Fibroblast of villous mesenchyme (primary cell): ENCODE results near the gene SH3GL1. TPM values are rescaled to one million over a fixed set of nuclear protein-coding genes. Genes with fewer than 3 reads are reported as not detected.
A peak's percentile ranks its signal among the peaks of the same experiment; 100 is the strongest.

Source experiments
- DNase-seq: peaks from one replicate; pipeline ENCODE4 v3.0.0-alpha.2; 2010; ENCODE audit warnings: low read depth
- H3K4me3 ChIP-seq: 2 replicates; pipeline ENCODE4 v1.5.1; 2011; ENCODE audit warnings: low read depth, mild to moderate bottlenecking, low read length
- CTCF ChIP-seq: IDR thresholded peaks from 2 replicates; pipeline ENCODE4 v1.5.1; 2012; ENCODE audit warnings: low read depth, mild to moderate bottlenecking, low read length; ENCODE audit not compliant: insufficient read depth
- total RNA-seq: library from RNA; depleted of rRNA; stranded (reverse); fragments of >200 nt; gene quantifications from 2 replicates; pipeline ENCODE4 v1.2.3, GENCODE V29; 2012

The SH3GL1 gene
- total RNA-seq, 1 donor: 65.2 TPM

DNA sequence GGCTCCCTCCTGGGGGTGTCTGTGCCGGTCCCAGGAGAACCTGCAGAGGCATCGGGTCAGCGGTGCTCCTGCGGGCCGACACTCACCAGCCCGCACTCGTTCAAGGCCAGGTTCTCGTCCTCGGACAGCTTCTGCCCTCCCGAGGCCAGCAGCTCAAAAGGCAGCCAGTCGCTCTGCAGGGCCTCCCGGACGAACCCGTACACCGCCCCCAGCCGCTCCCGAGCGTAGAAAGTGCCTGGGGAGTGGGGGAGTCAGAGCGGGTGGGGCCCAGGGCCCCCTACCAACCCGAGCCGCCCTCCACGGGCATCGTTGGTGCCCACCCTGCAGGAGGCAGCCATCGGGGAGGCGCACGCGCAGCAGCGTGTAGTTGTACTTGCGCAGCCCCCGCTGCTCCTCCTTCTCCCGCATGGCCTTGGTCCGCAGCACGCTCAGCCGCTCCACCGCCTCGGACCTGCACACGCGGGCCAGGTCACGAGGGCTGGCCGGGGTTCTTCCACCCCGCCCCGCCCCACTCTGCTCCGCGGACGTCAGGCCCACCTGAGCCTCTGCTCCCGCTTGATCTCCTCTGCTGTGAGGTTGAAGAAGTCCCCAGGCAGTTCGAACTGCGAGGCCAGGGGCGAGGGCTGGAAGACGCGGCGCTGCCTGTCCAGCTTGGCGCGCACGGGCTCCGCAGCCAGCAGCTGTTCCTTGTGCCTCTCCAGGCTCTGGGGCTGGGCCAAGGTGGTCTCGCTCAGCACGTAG lies 45.8 kb upstream of the SH3GL1 start:
- DNase-seq: no peak
- no peak overlapping the region for H3K4me3 ChIP-seq
- no peak for TF ChIP-seq CTCF

- no peak for TF ChIP-seq CTCF
- H3K4me3 ChIP-seq: no peak overlapping the region
- DNase-seq: peak; percentile 28
Observed at GRCh38 chr19:4444765-4445741, 44.7 kb upstream of the SH3GL1 start.

DNA sequence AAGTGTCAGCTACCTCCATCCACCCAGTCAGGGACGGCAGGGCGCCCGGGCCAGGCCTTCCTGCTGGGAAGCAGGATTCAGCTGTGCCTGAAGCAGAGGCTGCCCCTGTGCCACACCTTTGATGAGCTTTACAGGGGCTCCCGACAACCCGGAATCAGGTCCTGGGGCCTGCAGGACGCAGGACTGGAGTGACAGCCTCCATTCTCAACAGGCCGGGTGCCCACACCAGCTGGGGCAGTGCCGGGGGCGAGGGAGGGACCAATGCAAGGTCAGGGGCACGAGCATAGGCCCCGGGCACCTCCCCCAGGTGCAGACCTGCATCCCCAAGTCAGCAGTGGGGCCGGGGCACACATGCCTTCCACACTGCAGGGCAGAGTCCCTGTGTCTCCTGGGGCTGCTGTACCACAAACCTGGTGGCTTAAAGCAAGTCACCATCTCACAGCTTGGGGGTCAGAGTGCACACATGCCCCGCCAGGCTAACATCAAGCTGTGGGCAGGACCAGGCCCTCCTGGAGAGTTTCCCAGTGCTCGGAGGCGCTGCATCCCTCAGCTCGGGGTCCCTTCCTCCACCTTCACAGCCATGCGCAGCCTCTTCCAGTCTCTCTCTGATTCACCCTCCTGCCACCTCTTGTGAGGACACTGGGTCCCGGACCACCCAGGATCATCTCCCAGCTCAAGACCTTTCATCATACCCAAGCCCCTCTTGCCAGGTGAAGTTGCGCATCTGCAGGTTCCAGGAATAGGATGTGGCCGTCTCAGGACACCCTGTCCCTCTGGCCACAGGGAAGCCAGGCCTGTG lies 43.8 kb upstream of the SH3GL1 start:
- DNase-seq: no peak

DNA sequence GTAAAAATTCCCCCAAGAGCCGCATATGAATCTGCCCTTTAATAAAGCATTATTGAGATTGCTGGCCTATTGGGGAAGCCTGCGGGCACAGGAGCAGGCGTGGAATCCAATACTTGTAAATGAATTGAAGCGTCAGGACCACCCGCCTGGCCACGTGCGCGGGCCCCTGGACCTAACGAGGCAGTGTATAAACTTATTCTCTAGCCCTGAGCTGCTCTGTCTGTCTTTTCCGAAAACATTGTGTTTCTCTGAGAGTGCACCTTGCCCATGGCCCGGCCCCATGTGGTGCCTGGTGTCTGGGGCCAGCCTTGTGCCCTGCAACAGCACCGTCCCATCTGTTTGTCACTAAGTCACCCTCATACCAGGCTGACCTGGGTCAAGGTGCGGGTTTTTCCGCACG lies 42.8 kb upstream of the SH3GL1 start:
- no peak overlapping the region for H3K4me3 ChIP-seq
- no peak for TF ChIP-seq CTCF
- DNase-seq: no peak

More for the DNA sequence above, 43.8 kb upstream of the SH3GL1 start:
- H3K4me3 ChIP-seq: no peak overlapping the region
- no peak for TF ChIP-seq CTCF

DNA sequence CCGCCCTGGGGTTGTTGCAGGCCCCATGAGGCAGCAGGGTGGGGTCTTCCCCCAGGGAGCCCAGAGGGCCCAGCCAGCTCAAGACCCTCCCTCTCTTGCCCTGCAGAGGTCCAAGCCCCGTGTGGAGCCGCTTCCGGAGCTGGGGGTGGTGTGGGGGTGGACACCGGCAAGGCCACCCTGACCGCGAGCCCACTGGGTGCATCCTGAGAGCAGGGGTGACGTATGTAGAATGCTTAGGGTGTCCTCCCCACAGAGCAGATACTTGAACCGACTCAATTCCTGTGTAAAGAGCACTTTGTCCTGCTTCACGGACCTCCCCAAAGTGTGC lies 42.4 kb upstream of the SH3GL1 start:
- no peak for DNase-seq
- TF ChIP-seq CTCF: no peak

GRCh38 chr19:4441994-4442818 lies 41.9 kb upstream of the SH3GL1 start:
- TF ChIP-seq CTCF: no peak
- no peak overlapping the region for H3K4me3 ChIP-seq
- no peak for DNase-seq

More for the DNA sequence above, 42.4 kb upstream of the SH3GL1 start:
- no peak overlapping the region for H3K4me3 ChIP-seq
